Lower leg skin (tissue), 3 donors: ENCODE measurements around the gene LRRC72.

Source experiments
- POLR2A ChIP-seq, 2 donors: fragments of 450-650 bp; IDR thresholded peaks; one replicate each; pipeline ENCODE4 v1.6.1; 2016 to 2017; ENCODE audit warnings: antibody characterized with exemption in 2 of 2, mild to moderate bottlenecking in 1 of 2, moderate library complexity in 1 of 2
- TF ChIP-seq, protein P1 (sequence below), 3 donors: fragments of 450-650 bp; IDR thresholded peaks; one replicate each; pipeline ENCODE4 v1.5.1; 2016; ENCODE audit warnings: antibody characterized with exemption in 3 of 3, mild to moderate bottlenecking in 3 of 3, moderate library complexity in 2 of 3

DNA sequence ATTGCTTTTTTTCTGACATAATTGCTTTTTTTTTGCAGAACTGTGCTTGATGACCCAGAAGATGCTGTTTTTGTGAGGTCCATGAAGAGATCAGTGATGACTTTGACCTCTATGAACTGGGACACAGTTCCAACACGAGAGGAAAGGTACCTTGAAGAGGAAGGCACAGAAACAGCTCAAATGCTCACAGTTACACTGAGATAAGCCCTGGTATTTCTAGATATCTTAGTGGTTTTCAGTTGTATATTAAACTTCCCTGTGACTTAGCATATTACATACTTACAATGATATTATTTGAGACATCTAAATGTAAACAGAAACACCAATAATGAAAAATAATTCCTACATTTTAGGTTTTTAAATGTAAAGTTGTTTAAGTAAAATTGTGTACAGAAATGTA, 54.7 kb downstream of the LRRC72 start:
- TF ChIP-seq, protein P1, sequence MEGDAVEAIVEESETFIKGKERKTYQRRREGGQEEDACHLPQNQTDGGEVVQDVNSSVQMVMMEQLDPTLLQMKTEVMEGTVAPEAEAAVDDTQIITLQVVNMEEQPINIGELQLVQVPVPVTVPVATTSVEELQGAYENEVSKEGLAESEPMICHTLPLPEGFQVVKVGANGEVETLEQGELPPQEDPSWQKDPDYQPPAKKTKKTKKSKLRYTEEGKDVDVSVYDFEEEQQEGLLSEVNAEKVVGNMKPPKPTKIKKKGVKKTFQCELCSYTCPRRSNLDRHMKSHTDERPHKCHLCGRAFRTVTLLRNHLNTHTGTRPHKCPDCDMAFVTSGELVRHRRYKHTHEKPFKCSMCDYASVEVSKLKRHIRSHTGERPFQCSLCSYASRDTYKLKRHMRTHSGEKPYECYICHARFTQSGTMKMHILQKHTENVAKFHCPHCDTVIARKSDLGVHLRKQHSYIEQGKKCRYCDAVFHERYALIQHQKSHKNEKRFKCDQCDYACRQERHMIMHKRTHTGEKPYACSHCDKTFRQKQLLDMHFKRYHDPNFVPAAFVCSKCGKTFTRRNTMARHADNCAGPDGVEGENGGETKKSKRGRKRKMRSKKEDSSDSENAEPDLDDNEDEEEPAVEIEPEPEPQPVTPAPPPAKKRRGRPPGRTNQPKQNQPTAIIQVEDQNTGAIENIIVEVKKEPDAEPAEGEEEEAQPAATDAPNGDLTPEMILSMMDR (IDR thresholded peaks at IDR 0.05), result no peak
- no peak for TF ChIP-seq POLR2A (IDR thresholded peaks at IDR 0.05)
